IPS DF 6.9 (cell line): ENCODE data around the gene EME2.

ENCODE experiments used
- DNase-seq: peaks from one replicate; pipeline ENCODE4 v3.0.0-alpha.2; 2013; ENCODE audit warnings: low read depth, low spot score
- H3K27ac ChIP-seq: one replicate; pipeline ENCODE4 v1.5.1; 2013; ENCODE audit warnings: low read length, control low read depth
- H3K27me3 ChIP-seq: 2 replicates; pipeline ENCODE4 v1.6.1; 2013; ENCODE audit warnings: mild to moderate bottlenecking, low read length; ENCODE audit not compliant: control insufficient read depth, insufficient read depth
- H3K36me3 ChIP-seq: 2 replicates; pipeline ENCODE4 v1.6.1; 2013; ENCODE audit warnings: low read length; ENCODE audit not compliant: control insufficient read depth, insufficient read depth
- H3K4me1 ChIP-seq: 2 replicates; pipeline ENCODE4 v1.6.1; 2013; ENCODE audit warnings: low read length; ENCODE audit not compliant: control insufficient read depth, insufficient read depth
- H3K4me3 ChIP-seq: 2 replicates; pipeline ENCODE4 v1.5.1; 2013; ENCODE audit warnings: mild to moderate bottlenecking, low read length
- H3K9me3 ChIP-seq: 2 replicates; pipeline ENCODE4 v1.6.1; 2013; ENCODE audit warnings: low read length, inconsistent platforms; ENCODE audit not compliant: control insufficient read depth, insufficient read depth
- WGBS: extraction: QIAGEN DNeasy Blood & Tissue Kit; methylation state at CpG from one replicate; pipeline ENCODE4 v1.1.7; 2013; ENCODE audit warnings: mixed read lengths, missing lambda C conversion rate; ENCODE audit not compliant: insufficient read length, insufficient coverage; 5-methylcytosine and 5-hydroxymethylcytosine counted together

The EME2 gene

DNA sequence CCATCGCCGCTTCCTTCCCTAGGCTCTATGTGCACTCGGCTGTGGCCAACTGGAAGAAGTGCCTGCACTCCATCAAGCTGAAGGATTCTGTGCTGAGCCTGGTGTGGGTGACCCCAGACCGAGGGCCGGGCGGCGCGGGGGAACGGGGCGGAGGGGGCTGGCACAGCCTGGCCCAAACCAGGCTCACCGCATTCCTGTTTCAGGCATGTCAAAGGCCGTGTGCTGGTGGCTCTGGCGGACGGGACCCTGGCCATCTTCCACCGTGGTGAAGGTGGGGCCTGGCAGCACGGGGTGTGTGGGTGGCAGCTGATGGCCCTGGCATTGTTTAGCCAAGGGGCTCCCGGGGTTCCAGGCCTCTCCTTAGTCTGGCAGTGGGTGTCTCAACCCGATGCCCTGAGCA, 5.9 kb upstream of the EME2 start:
- Histone ChIP-seq H3K4me1 (peaks cover 4% of the 10 kb centered on the region; the same call in 1 of the 2 replicates), H3K27me3 (no peaks in the 10 kb centered on the region), H3K36me3 (peaks cover 27% of the 10 kb centered on the region), H3K27ac (no peak overlapping the region), H3K9me3 (no peaks in the 10 kb centered on the region), H3K4me3 (no peak overlapping the region)
- WGBS, result no CpG with 5 or more reads among the region's 18 CpGs
- DNase-seq, result no peak

GRCh38 chr16:1767116-1767994, 5.3 kb upstream of the EME2 start:
- Histone ChIP-seq H3K4me3 (no peak overlapping the region), H3K27me3 (no peaks in the 10 kb centered on the region), H3K9me3 (no peaks in the 10 kb centered on the region), H3K4me1 (peaks cover 4% of the 10 kb centered on the region; the same call in 1 of the 2 replicates), H3K36me3 (peaks cover 24% of the 10 kb centered on the region), H3K27ac (no peak overlapping the region)
- no CpG with 5 or more reads among the region's 42 CpGs for WGBS
- DNase-seq, result no peak

- H3K9me3 ChIP-seq, result no peaks in the 10 kb centered on the region
- H3K4me3 ChIP-seq, result no peak overlapping the region
- no peak for DNase-seq
- peaks cover 24% of the 10 kb centered on the region for H3K36me3 ChIP-seq
- WGBS, result no CpG with 5 or more reads among the region's 41 CpGs
- peaks cover 3% of the 10 kb centered on the region; the same call in 1 of the 2 replicates for H3K4me1 ChIP-seq
- H3K27ac ChIP-seq, result no peak overlapping the region
- H3K27me3 ChIP-seq, result no peaks in the 10 kb centered on the region
Measured at GRCh38 chr16:1768061-1768766, 4.4 kb upstream of the EME2 start.

GRCh38 chr16:1768767-1769401, 3.7 kb upstream of the EME2 start:
- Histone ChIP-seq H3K4me1 (peaks cover 3% of the 10 kb centered on the region; the same call in 1 of the 2 replicates), H3K27me3 (no peaks in the 10 kb centered on the region), H3K9me3 (no peaks in the 10 kb centered on the region), H3K36me3 (peaks cover 24% of the 10 kb centered on the region), H3K4me3 (no peak overlapping the region), H3K27ac (no peak overlapping the region)
- no peak for DNase-seq
- WGBS, result no CpG with 5 or more reads among the region's 26 CpGs

GRCh38 chr16:1769402-1770300, 3.0 kb upstream of the EME2 start:
- no peak overlapping the region for H3K4me3 ChIP-seq
- no CpG with 5 or more reads among the region's 27 CpGs for WGBS
- no peak for DNase-seq
- H3K36me3 ChIP-seq, result peaks cover 24% of the 10 kb centered on the region
- no peaks in the 10 kb centered on the region for H3K9me3 ChIP-seq
- peaks cover 2% of the 10 kb centered on the region for H3K4me1 ChIP-seq
- no peaks in the 10 kb centered on the region for H3K27me3 ChIP-seq
- no peak overlapping the region for H3K27ac ChIP-seq

DNA sequence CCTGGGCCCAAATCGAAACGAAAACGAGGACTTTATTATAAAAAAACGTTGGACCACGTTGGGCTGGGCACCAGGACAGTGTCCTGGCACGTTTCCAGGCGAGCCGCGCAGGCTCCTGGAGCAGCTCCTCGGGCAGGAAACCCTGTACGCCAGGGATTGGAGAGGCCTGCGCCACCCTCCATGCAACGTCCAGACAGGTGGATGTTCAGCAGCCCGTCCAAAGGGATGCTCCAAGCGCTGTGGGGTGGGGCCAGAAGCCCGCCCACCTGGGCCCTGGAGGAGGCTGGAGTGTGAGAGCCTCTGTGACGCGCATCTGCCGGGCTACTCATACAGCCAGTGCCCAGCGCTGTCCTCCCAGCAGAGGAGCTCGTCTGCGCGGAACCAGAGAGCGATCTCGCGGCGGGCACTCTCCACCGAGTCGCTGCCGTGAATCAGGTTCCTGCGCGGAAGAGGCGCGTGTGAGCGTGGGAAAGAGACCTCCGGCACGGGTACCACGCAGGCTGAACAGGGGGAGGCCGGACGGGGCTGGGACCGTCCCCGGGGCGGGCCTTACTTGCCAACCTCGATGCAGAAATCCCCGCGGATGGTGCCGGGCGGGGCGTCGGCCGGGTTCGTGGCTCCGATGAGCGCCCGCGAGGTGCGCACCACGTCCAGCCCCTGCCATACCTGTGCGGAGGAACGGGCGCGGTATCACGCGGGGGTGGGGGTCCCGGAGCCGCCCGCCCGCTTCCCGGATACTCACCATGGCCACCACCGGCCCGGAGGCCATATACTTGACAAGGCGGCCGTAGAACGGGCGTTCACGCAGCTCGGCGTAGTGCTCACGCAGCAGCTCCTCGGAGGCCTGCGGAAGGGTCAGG, 2.1 kb upstream of the EME2 start:
- H3K9me3 ChIP-seq, result no peaks in the 10 kb centered on the region
- H3K4me3 ChIP-seq, result peak overlapping the region; percentile 71
- no CpG with 5 or more reads among the region's 81 CpGs for WGBS
- no peak overlapping the region for H3K27ac ChIP-seq
- DNase-seq, result no peak
- peaks cover 2% of the 10 kb centered on the region for H3K4me1 ChIP-seq
- no peaks in the 10 kb centered on the region for H3K27me3 ChIP-seq
- H3K36me3 ChIP-seq, result peaks cover 27% of the 10 kb centered on the region

- H3K4me1 ChIP-seq, result peaks cover 2% of the 10 kb centered on the region
- no peak for DNase-seq
- H3K27me3 ChIP-seq, result no peaks in the 10 kb centered on the region
- peaks cover 27% of the 10 kb centered on the region for H3K36me3 ChIP-seq
- no CpG with 5 or more reads among the region's 79 CpGs for WGBS
- no peak within 1 kb of the TSS for H3K27ac ChIP-seq
- H3K4me3 ChIP-seq, result peak within 1 kb of the TSS; percentile 71
- no peaks in the 10 kb centered on the region for H3K9me3 ChIP-seq
Measured at GRCh38 chr16:1771188-1771863, 1.3 kb upstream of the EME2 start, which contains the start of gene NME3. Gene NME3, minus strand, starts transcription at chr16:1771543. Its CDS starts 9 bp downstream, at chr16:1771534.

GRCh38 chr16:1771864-1772361, 697 bp upstream of the EME2 start:
- Histone ChIP-seq H3K27ac (no peak overlapping the region), H3K27me3 (no peaks in the 10 kb centered on the region), H3K4me3 (peak overlapping the region; percentile 71), H3K4me1 (peaks cover 2% of the 10 kb centered on the region), H3K9me3 (no peaks in the 10 kb centered on the region), H3K36me3 (peaks cover 26% of the 10 kb centered on the region)
- no peak for DNase-seq
- no CpG with 5 or more reads among the region's 22 CpGs for WGBS
